ENCODE measurements around the gene SMAD3. TPM values are rescaled to one million over a fixed set of nuclear protein-coding genes. Genes with fewer than 3 reads are reported as not detected.
"Not testable (repeated sequence)": the region's sequence is repeated elsewhere in the genome, so short reads cannot be mapped to it uniquely, and the experiment has no call there.

SMAD3 gene
- total RNA-seq, 1 donor from 2014 or later: 25.7 TPM

DNA sequence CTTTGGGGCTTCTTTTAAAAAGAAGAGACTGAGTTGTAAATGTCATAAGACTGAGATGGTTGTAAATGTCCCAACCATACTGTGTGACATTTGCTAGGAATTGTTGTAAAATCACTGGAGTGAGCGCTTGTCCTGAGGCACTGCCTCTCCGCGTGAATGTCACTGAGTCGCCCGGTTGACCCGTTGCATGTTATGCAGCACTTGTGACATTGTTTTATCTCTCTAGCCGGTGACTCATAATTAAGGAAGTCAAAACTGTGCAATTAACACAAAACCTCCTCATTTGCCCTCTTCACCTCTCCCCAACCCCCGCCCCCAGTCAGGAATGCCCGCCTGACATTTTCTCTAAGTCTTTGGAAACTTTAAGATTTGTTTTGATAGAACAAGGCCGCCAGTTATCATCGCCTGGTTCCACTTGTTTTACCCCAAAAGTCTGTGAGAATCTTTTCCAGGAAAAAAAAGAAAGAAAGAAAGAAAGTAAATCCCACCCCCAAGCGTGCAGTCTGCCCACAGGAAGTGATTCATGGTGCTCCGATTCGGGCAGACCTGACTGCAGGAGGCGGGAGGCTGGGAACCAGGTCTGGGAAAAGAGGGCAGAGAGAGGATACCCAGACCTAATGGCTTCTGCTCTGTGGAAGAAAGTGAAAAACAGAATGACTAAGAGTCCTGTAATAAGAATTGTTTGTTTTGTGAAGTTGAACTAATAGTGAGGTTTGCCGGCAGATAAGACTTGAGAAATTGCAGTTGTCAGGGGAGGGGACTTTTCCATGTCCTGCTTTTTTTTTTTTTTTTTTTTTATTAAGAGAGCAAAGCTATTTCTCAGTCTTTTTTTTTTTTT lies 84.8 kb downstream of the SMAD3 start:
- Histone ChIP-seq H3K4me3 (no peak overlapping the region), H3K36me3 (no peaks in the 10 kb centered on the region), H3K9me3 (no peaks in the 10 kb centered on the region), H3K4me1 (peaks cover 62% of the 10 kb centered on the region), H3K27me3 (ENCODE audit: low read depth) (no peaks in the 10 kb centered on the region), H3K27ac (peak overlapping the region; percentile 62)
- ATAC-seq (peak; percentile 32 to 72), DNase-seq (no peak)
- intact Hi-C loops (cut with DNase I): no loop called here
- TF ChIP-seq, protein P1, sequence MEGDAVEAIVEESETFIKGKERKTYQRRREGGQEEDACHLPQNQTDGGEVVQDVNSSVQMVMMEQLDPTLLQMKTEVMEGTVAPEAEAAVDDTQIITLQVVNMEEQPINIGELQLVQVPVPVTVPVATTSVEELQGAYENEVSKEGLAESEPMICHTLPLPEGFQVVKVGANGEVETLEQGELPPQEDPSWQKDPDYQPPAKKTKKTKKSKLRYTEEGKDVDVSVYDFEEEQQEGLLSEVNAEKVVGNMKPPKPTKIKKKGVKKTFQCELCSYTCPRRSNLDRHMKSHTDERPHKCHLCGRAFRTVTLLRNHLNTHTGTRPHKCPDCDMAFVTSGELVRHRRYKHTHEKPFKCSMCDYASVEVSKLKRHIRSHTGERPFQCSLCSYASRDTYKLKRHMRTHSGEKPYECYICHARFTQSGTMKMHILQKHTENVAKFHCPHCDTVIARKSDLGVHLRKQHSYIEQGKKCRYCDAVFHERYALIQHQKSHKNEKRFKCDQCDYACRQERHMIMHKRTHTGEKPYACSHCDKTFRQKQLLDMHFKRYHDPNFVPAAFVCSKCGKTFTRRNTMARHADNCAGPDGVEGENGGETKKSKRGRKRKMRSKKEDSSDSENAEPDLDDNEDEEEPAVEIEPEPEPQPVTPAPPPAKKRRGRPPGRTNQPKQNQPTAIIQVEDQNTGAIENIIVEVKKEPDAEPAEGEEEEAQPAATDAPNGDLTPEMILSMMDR (IDR thresholded peaks at IDR 0.05): no peak

DNA sequence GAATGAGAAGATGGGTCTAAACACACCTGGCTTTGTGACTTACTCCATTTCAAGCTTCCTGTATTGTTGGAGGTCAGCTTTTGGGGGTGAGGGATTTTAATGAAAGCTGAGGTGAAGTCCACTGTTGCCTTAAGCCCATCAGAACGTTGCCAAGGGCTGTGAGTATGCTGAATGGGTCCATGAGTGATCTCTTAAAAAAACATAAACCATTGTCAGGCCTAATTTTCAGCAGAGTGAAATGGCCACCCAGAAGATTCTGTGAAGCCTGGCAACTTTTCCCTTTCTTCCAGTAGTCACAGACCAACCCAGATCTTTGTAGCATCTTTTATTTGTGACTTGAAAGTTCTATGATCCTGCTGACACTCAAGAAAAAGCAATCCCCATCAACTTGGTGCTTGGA lies 87.0 kb downstream of the SMAD3 start:
- TF ChIP-seq, protein P1 (IDR thresholded peaks at IDR 0.05): no peak
- Histone ChIP-seq H3K4me1 (peaks cover 42% of the 10 kb centered on the region), H3K9me3 (no peaks in the 10 kb centered on the region), H3K36me3 (no peaks in the 10 kb centered on the region), H3K27me3 (ENCODE audit: low read depth) (no peaks in the 10 kb centered on the region), H3K27ac (no peak overlapping the region), H3K4me3 (no peak overlapping the region)
- ATAC-seq (no peak), DNase-seq (no peak)
- intact Hi-C loops (cut with DNase I): no loop called here

DNA sequence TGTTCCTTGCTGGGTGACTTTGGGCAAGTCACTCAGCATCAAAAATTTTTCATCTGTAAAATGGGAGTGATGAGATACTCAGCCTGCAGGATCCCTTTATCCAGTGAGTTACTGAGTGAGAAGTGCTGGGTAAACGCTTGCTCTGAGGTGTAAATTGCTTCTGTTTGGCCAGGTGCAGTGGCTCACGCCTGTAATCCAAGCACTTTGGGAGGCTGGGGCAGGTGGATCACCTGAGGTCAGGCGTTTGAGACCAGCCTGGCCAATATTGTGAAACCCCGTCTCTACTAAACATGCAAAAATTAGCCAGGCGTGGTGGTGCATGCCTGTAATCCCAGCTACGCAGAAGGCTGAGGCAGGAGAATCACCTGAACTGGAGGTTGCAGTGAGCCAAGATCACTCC lies 87.6 kb downstream of the SMAD3 start:
- intact Hi-C loops (cut with DNase I); DNase-seq; H3K36me3 ChIP-seq; H3K9me3 ChIP-seq; H3K27ac ChIP-seq; ATAC-seq; H3K27me3 ChIP-seq (ENCODE audit: low read depth); H3K4me3 ChIP-seq: not testable (repeated sequence)
- peaks cover 42% of the 10 kb centered on the region for H3K4me1 ChIP-seq

DNA sequence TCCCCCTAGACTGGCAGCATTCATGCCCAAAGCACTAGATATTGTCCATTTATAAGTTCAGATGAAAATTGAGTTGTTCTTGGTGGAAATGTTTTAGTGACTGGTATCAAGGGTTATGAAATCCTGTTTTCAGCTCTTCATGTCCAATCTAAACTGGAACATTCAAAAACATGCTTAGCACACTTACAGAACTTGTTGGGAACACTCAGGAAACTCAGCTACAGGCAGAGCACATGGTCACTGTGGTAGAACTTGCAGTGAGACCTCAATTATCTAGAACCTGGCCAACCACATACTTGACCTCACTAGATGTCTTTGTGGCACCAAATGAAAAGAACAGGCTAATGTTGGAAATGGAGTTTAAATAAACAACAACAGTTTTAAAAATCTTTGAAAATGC lies 88.8 kb downstream of the SMAD3 start:
- H3K9me3 ChIP-seq: no peaks in the 10 kb centered on the region
- no peak overlapping the region for H3K4me3 ChIP-seq
- H3K27ac ChIP-seq: no peak overlapping the region
- H3K4me1 ChIP-seq: peaks cover 35% of the 10 kb centered on the region
- no peaks in the 10 kb centered on the region for H3K36me3 ChIP-seq
- DNase-seq: no peak
- intact Hi-C loops (cut with DNase I): no loop called here
- no peaks in the 10 kb centered on the region for H3K27me3 ChIP-seq (ENCODE audit: low read depth)
- TF ChIP-seq, protein P1 (IDR thresholded peaks at IDR 0.05): no peak
- no peak for ATAC-seq

DNA sequence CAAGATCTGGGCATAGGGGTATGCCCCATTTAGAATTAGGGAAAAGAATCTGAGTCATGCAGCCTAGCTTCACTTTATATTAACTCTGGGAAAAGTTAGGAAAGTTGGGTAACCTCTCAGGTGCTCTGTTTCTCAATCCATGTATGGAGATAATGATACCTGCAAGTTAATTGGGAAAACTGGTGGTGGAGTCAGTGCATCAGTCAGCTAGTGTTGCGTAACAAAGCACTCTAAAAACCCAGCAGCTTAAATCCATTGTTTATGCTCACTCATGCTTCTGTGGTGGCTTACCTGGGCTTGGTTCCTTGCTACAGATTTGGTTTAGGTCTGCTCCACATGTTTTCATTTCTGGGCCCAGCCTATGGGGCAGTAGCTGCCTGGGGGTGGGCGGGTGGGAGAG lies 91.0 kb downstream of the SMAD3 start:
- Histone ChIP-seq H3K9me3 (no peaks in the 10 kb centered on the region), H3K27ac (no peak overlapping the region), H3K4me1 (peaks cover 13% of the 10 kb centered on the region), H3K4me3 (no peak overlapping the region), H3K36me3 (no peaks in the 10 kb centered on the region), H3K27me3 (ENCODE audit: low read depth) (no peaks in the 10 kb centered on the region)
- DNase-seq: no peak
- ATAC-seq: no peak
- intact Hi-C loops (cut with DNase I): no loop called here
- TF ChIP-seq, protein P1 (IDR thresholded peaks at IDR 0.05): no peak

DNA sequence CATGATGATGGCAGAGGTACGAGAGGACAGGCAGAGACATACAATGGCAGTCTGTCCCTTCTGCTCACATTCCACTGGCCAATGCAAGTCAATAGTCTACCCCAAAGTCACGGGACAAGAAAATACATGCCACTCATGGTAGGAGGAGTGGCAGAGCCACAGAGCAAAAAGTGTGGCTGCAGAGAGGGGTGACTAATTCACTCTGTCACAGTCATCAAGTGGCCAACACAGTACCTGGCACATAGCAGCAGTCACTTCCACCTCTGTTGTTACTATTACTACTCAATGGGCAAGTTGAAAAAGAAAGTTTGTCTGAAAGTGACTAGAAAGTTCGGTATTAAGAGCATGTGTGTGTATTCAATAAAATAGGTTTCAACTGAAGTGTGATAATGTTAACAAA lies 91.4 kb downstream of the SMAD3 start:
- H3K27me3 ChIP-seq (ENCODE audit: low read depth): no peaks in the 10 kb centered on the region
- DNase-seq: no peak
- no peaks in the 10 kb centered on the region for H3K9me3 ChIP-seq
- H3K4me1 ChIP-seq: peaks cover 13% of the 10 kb centered on the region
- no peaks in the 10 kb centered on the region for H3K36me3 ChIP-seq
- no peak overlapping the region for H3K4me3 ChIP-seq
- ATAC-seq: no peak
- intact Hi-C loops (cut with DNase I): no loop called here
- H3K27ac ChIP-seq: no peak overlapping the region
- TF ChIP-seq, protein P1 (IDR thresholded peaks at IDR 0.05): no peak

Data from lower lobe of right lung (tissue), 2 donors.